GM21381 (cell line): Measurements from ENCODE around the gene BCR.

Source experiments
- ATAC-seq: cut with Tn5 transposase; IDR thresholded peaks from one replicate; pipeline ENCODE4 v1.9.1; 2021; ENCODE audit warnings: mild to moderate bottlenecking, moderate library complexity; ENCODE audit not compliant: unreplicated experiment

Gene BCR

GRCh38 chr22:23272834-23273233 is 92.5 kb downstream of the BCR start:
- ATAC-seq = no peak

- ATAC-seq = no peak
These were observed 93.3 kb downstream of the BCR start for GRCh38 chr22:23273445-23274145.

- no peak for ATAC-seq
These were observed 93.8 kb downstream of the BCR start for GRCh38 chr22:23274146-23274526.

- no peak for ATAC-seq
These were observed 94.8 kb downstream of the BCR start for GRCh38 chr22:23274891-23275694.

- ATAC-seq = no peak
These were observed 95.4 kb downstream of the BCR start for GRCh38 chr22:23275751-23276150.

- ATAC-seq = no peak
These were observed 96.6 kb downstream of the BCR start for GRCh38 chr22:23276656-23277582.

- ATAC-seq = no peak
These were observed 97.4 kb downstream of the BCR start for GRCh38 chr22:23277583-23278295.

- no peak for ATAC-seq
These were observed 98.8 kb downstream of the BCR start for GRCh38 chr22:23278883-23279675.

GRCh38 chr22:23279781-23280180 is 99.5 kb downstream of the BCR start:
- ATAC-seq = no peak

GRCh38 chr22:23280356-23281052 is 100.2 kb downstream of the BCR start:
- ATAC-seq = no peak

- no peak for ATAC-seq
These were observed 100.7 kb downstream of the BCR start for GRCh38 chr22:23281053-23281405.

GRCh38 chr22:23281406-23282088 is 101.2 kb downstream of the BCR start:
- no peak for ATAC-seq

- ATAC-seq = no peak
These were observed 101.8 kb downstream of the BCR start for GRCh38 chr22:23282089-23282501.

GRCh38 chr22:23282516-23282915 is 102.2 kb downstream of the BCR start:
- ATAC-seq = no peak

- no peak for ATAC-seq
These were observed 102.7 kb downstream of the BCR start for GRCh38 chr22:23282986-23283385.

- ATAC-seq = no peak
These were observed 103.5 kb downstream of the BCR start for GRCh38 chr22:23283591-23284503.

- ATAC-seq = no peak
These were observed 104.3 kb downstream of the BCR start for GRCh38 chr22:23284504-23285033.
